GM19463 (cell line): ENCODE measurements around the gene MAMDC4.
"Not testable (repeated sequence)": the region's sequence is repeated elsewhere in the genome, so short reads cannot be mapped to it uniquely, and the experiment has no call there.

Experiments
- ATAC-seq: cut with Tn5 transposase; IDR thresholded peaks from one replicate; pipeline ENCODE4 v1.9.1; 2021; ENCODE audit warnings: mild to moderate bottlenecking, moderate library complexity; ENCODE audit not compliant: unreplicated experiment

Gene MAMDC4

DNA sequence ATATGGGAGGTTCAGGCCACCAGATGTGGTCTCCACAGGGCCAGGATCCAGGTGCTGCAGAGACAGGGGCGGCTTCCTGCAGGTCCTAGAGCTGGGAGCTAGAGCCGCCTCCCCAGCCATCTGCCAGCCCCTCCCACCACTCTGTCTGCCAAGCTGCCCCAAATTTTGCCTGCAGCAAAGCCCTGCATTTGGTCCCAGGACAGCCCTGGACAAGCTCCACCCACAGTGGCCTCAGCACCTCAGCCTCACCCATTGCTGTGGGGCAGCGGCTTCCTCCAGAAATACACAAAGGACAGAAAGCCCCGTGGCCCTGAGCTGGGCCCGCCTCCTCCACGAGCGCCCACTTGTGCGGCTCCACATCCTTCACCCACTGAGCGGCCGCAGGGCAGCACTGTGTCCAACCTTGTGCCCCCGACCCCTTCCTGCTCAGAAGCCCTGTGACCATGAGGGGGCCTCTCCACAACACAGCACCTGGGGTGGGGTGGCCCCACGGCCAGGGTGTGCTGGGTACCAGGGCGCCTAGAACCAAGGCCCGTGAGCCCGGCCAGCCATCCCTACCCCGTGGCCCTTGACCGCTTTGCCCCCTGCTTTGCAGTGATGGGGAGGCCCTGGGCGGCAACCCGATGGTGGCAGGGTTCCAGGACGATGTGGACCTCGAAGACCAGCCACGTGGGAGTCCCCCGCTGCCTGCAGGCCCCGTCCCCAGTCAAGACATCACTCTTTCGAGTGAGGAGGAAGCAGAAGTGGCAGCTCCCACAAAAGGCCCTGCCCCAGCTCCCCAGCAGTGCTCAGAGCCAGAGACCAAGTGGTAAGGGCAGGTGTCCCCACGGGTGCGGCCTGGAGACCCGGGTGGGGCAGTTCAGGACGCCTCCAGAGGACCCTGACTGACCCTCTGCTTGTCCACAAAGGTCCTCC lies 13.6 kb upstream of the MAMDC4 start:
- no peak for ATAC-seq

DNA sequence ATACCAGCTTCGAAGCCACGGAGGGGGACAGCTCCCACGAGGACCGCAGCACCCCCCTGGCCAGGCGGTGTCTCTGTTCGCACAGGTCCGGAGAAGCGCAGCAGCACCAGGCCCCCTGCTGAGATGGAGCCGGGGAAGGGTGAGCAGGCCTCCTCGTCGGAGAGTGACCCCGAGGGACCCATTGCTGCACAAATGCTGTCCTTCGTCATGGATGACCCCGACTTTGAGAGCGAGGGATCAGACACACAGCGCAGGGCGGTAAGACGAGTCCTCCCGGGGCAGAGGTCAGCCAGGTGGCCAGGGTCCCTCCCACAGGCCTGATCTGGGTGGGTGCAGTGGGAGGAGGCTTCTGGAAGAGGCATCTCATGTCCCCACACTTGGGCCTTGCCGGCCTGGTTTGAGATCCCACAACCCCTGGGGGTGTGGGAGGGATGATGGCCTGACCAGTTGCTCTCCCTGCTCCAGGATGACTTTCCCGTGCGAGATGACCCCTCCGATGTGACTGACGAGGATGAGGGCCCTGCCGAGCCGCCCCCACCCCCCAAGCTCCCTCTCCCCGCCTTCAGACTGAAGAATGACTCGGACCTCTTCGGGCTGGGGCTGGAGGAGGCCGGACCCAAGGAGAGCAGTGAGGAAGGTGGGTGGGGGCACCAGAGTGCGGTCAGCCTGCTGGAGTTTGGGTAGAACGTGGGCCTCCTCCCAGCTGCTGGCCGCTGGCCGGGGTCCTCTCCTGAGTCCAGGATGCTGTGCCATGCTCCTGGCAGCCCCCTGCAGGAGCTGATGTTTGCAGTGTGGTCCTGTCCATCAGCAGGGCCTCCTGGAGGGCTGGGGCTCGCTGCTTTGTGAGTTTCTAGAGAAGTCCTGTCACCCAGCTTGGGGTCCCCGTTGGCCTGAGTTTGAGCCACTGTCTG lies 12.7 kb upstream of the MAMDC4 start:
- ATAC-seq, result no peak

DNA sequence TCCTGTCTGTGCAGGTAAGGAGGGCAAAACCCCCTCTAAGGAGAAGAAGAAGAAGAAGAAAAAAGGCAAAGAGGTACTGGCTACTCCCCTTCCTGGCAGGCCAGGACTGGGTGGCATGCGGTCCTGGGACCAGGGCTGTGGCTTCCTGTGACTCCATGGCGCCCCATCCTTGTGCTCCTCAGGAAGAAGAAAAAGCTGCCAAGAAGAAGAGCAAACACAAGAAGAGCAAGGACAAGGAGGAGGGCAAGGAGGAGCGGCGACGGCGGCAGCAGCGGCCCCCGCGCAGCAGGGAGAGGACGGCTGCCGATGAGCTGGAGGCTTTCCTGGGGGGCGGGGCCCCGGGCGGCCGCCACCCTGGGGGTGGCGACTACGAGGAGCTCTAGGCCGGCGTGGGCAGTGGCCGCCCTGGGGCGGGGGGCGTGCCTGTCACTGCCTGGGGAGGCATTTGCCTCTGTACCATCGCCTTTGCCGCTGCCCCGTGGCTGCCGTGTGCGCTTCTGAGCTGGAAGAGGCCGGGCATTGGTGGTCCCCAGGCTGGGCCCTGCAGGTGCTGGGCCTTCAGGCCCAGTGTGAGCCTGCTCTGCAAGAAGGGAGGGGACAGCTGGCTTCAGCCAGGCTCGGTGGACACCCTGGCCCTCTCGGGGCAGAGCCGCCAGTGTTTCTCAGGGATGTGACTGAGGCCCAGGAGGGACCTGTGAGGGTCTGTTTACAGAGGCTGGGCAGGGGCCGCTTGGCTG lies 11.8 kb upstream of the MAMDC4 start:
- ATAC-seq, result no peak

DNA sequence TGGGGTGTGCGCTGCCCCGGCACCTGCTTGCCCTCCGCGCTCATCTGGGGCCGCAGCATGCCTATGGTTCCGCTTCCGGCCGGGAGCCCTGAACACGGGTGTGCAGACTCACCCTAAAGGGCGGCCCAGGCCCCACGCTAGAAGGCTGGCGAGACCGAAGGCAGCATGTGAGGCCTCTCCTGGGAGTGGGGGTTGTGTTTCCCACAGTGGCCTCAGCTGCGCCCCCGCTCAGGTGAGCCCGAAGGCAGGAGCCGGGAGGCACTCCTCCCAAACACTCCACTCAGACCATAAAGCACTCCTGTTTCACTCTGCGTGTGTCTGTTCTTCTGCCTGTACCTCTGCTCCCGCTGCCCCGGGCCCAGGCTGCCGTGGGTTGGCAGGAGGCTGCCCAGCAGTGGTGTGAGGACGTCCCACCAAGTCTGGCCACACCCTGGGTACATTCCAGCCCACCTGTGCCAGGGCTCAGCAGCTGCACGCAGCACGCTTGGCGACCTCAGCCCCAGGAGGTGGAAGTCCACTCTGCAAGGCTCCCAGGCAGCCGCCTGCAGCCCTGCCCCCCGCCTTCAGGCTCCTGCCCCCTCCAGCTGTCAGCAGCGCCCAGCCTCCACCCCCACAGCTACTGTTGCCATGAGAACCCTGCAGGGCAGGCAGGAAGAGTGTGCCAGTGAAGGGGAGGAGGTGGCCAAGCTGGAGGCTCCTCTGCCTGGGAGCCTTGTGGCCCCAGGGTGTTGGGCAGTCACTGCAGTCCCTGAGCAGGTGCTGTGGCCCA lies 11.1 kb upstream of the MAMDC4 start:
- ATAC-seq, result no peak

DNA sequence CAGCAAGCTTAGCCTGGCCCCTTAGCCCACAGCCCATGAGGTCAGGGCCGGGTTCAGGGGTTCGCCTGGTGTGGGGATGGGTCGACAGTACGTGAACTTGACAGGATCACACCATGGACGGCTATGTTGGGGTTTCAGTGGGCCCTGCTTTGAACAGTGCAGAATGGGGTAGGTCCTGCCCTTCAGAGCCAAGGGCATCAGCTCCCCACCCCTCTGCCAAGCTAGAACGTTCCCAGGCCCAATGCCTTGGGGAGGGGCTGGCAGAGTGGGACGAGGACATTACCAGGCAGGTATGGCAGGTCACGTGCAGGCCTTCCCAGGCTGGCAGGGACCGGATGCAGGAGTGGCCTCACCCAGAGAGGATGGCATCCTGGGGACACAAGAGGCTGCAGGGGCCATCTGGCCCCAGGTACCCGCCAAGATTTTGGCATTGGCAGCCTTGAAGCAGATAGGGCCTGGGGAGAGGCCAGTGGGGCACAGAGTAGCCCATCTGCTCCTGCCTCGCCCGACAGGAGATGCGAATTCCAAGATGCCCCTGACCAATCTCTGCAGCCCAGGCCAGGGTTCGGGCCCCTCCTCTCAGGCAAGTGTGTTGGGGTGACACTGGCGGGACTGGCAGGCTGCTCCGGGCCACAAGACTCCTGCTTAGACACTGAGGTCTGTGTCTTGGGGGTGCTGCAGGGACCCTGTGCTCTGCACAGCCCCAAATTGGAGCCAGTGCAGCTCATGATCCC lies 10.3 kb upstream of the MAMDC4 start:
- ATAC-seq, result not testable (repeated sequence)

DNA sequence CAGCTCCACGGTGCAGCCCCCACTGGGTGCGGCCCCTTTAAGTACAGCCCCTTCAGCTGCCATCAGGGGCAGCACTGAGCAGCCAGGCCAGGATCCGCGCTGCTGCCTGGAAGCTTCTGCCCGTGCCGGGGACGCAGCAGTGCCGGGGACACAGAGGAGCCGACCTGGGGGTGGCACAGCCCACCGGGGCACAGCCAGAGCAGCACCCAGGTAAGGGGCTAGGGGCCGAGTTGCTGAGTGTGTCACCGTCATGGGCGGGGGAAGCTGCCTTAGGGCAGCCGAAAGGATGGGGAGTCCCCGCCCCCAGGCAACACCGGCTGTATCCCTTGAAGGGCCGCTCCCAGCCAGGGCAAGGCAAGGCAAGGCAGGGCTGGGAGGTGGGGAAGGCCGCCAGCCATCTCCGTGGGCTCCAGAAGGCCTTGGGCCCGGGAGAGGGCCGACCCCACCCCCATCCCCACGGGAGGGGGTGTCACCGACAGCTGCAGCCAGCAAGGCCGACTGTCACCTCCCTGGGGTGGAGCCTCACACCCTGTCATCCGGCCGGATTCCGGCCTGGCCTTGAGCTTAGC lies 9.7 kb upstream of the MAMDC4 start, which contains the start of gene AJM1:
TSS of gene AJM1 (plus strand) at position 99 of the 569 bp plus-strand sequence. CDS start 1,937 bp downstream, outside the sequence.
- peak; percentile 79 for ATAC-seq

DNA sequence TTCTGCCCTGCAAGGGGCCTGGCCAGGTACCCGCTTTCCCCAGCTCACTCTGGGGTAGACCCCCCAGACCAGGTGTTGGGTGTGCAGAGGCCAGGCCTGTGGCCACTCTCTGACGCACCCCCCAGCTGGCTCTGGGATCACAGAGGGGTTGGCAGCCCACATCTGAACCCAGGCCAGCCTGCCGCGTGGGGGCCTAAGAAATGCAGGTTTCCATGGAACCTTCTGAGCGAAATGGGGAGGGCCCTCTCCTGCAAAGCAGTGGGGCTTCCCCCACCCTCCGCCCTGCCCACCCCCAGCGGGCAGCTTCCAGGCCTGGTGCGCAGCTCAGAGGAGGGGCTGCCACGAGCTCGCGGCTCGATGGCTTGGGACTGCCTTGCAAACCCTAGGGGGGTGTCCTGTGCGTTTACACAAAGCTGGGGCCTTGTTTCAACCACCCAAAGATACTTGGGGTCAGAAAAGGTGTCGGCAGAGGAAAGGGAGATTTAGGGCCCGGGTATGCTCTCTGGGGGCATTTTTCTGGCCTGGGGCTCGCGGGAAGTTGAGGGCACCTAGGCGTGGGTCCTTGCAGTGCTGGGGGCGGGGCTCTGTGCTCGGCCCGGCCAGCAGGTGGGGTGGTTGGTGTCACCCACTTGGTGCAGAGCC lies 8.9 kb upstream of the MAMDC4 start:
- ATAC-seq, result not testable (repeated sequence)

DNA sequence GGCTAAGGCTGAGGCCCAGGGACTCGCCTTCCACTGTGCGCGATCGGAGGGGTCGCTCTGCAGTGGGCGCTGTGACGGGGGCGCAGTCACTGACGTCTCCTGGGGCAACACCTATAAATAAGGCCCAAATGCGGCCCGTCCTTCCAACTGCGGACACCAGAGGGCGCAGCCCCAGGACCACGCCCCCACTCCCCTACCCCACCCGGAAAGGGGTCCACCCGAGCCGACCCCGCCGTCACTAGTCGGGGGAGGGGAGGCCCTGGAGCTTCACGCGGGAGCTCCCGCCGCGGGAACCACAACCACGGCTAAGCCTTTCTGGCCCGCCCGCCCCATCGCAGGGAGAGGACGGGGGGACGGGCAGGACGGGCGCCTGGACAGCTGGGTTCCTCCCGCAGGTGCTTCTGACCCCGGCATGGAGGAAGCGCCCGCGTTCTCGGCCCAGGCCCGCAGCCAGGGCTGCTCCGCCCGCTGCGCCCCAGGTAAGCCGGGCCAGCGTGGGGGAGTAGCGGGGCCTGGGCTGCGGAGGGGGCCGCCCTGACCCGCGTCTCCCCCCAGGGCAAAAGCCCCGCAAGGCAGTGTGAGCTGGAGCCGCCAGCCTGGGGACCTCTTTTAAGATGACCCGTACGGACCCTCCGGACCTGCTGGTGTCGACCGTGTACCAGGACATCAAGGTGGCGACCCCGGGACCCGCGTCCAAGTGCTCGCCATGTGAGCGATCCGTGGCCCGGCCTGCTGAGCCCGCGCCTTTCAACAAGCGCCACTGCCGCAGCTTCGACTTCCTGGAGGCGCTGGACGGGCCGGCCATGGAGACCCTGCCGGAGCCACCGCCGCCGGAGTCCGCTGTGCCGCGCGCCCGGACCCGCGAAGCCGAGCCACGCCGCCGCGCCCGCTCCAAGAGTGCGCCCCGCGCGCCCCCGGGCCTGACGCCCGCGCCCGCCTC lies 8.1 kb upstream of the MAMDC4 start:
- ATAC-seq, result not testable (repeated sequence)

DNA sequence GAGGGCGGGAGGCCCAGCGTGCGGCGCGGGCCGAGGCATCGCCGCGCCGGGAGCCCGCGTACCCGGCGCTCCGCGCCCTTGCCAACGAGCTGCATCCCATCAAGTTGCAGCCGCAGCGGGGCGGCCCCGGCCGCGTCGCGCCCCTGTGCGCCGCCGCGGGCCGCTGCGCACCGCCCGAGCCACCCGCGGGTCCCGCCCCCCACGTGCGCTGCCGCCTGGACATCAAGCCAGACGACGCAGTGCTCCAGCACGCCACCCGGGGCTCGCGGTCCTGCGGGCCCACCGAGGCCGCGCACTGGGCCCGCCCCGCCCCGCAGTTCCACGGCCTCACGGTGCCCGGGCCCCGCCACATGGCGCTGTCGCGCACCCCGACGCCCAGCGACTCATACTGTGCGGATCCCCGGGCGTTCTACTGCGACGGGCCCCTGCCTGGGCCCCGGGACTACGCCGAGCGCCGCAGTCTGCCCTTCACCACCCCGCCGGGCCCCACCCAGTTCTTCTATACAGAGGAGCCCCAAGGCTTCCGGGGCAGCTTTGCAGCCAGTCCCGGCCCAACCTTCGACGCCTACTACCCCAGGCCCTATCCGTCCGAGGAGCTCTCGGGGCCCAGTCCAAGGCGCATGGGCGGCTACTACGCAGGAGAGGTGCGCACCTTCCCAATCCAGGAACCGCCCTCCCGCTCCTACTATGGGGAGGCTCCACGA lies 7.2 kb upstream of the MAMDC4 start:
- ATAC-seq, result no peak

DNA sequence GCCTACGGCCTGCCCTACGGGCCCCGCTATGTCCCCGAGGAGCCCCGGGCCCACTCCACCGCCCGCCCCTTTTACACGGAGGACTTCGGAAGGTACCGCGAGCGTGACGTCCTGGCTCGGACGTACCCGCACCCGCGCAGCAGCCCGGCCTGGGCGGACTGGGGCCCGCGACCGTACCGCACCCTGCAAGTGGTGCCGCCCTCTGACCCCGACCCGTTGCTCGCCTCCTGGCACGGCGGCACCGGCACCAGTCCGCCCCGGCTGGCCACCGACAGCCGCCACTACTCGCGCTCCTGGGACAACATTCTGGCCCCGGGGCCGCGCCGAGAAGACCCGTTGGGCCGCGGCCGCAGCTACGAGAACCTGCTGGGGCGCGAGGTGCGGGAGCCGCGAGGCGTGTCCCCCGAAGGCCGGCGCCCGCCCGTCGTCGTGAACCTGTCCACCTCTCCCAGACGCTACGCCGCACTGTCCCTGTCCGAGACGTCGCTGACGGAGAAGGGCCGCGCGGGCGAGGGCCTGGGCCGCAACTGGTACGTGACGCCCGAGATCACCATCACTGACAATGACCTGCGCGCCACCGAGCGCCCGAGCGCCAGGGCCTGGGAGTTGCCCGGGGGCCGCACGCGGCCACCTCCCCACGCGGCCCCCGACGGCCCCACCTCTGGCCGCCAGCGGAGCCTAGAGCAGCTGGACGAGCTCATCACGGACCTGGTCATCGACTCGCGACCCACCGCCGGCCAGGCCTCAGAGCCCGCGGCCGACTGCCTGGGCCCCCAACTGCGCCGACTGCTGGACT lies 6.5 kb upstream of the MAMDC4 start:
- no peak for ATAC-seq

DNA sequence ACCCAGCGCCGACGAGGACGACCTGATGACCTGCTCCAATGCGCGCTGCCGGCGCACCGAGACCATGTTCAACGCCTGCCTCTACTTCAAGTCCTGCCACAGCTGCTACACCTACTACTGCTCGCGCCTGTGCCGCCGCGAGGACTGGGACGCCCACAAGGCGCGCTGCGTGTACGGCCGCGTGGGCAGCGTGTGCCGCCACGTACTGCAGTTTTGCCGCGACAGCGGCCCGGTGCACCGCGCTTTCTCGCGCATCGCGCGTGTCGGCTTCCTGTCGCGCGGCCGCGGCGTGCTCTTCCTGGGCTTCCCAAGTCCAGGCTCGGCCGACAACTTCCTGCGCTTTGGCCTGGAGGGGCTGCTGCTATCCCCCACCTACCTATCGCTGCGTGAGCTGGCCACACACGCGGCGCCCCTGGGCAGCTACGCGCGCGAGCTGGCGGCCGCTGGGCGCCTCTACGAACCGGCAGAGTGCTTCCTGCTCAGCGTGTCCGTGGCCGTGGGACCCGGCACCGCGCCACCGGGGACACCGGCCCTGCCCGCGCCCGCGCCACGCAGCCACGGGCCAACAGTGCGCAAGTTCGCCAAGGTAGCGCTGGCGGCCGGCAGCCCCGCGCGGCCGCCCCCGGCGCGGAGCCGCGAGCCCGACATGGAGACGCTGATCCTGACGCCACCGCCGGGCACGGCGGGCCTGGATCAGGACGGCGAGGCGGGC lies 5.6 kb upstream of the MAMDC4 start:
- no peak for ATAC-seq

DNA sequence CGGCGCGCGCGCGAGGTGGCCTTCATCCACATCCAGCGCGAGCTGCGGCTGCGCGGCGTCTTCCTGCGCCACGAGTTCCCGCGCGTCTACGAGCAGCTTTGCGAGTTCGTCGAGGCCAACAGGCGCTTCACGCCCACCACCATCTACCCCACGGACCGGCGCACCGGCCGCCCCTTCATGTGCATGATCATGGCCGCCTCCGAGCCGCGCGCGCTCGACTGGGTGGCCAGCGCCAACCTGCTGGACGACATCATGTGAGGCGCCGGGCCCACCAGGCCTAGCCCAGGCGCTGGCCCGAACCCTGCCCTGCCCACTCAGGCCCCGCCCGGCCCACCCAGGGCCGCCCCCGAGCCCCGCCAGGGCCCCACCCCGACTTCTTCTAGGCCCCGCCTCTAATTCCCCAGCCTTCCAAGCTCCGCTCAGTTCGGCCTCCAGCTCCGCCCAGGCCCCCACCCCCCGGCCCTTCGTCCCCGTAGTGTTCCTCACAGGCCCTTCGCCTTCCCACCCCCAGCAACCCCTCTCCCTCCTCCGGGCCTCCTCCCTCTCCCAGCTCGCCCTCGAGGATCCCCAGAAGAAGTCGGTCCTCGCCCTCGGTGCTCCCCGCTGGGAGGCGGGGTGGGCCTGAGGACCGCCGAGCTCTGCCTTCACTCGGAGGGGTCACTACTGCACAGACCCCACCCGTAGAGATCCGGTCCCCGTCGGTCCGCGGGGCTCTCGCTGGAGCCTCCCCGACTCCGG lies 4.9 kb upstream of the MAMDC4 start:
- ATAC-seq, result no peak

DNA sequence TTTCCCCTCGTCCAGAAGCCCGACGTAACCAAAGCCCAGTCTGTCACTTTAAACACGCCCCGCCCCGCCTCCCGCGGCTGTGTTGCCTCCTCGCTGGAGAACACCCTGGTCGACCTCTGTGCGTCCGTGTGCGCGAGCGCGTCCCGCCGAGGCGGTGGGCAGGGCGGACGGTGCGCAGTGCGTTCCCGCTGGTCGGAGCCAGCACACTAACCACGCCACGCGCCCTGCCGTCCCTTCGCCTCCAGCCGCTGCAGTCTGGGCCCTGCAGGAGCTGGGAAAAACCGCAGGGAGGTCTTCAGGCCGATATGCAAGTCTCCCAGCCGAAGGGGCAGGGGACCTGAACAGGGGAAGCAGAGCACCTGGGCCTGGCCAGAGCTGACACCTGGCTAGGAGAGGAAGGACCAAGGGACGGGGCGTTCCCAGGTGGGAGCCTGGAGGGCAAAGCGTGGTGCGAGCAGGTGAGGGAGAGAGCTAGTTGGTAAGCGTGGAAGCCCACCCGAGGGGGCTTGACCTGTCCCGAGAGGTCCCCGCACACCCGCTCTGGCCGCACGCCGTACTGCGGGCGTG lies 4.2 kb upstream of the MAMDC4 start:
- no peak for ATAC-seq

DNA sequence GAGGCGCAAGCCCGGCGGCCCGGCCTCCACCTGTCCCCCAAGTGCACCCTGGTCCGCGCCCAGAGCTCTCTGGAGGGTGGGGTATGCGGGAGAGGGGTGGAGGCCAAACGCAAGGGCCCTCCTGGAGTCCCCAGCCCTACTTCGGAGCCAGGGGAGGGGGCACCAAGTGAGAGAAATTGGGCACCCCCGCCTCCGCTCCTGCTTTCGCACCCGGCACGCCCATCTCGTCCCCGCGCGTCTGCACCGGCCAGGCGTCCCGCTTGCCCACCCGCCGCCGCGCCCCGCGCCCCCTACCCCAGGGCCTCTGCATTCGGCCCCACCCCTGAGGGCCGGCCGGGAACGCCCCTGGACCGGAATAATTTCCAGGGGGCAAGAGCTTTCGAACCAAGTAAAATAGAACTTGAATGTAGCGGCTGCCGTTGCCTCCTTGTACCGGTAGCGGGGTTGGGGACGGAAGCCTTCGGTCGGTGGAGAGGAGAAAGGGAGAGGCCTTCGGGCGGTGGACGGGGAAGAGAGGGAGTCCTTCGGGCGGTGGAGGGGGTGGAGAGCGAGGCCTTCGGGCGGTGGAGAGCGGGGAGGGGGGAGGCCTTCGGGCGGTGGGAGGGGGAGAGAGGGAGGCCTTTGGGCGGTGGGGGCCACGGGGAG lies 3.6 kb upstream of the MAMDC4 start:
- ATAC-seq, result peak; percentile 8
